Gastrocnemius medialis (tissue), 4 donors: ENCODE results near the gene ZNF202. TPM values are rescaled to one million over a fixed set of nuclear protein-coding genes. Genes with fewer than 3 reads are reported as not detected.

Experiments used
- ATAC-seq, 2 donors: fragments of 150-250 bp; one replicate each; pipeline ENCODE4 v1.9.1; 2016
- DNase-seq, 2 donors: peaks; one replicate each; pipeline ENCODE4 v3.0.0-alpha.2; 2019
- H3K27ac ChIP-seq, 4 donors: fragments of 200-600 bp; sonication (generic); 1 replicate in 1 of 4; 2 replicates in 3 of 4; pipeline ENCODE4 v1.5.1; 2016 to 2018; ENCODE audit warnings: mild to moderate bottlenecking in 2 of 4, moderate library complexity in 1 of 4
- H3K27me3 ChIP-seq, 3 donors: fragments of 200-600 bp; sonication (generic) in 2 of 3; 1 replicate in 1 of 3; 2 replicates in 2 of 3; pipeline versions ENCODE4 v1.5.1 to v1.6.0; 2016 to 2019; ENCODE audit warnings: mild to moderate bottlenecking in 1 of 3, moderate library complexity in 1 of 3
- H3K36me3 ChIP-seq, 2 donors: fragments of 200-600 bp; sonication (generic) in 1 of 2; one replicate each; pipeline ENCODE4 v1.5.1; 2017 to 2018
- H3K4me1 ChIP-seq, 2 donors: fragments of 200-600 bp; sonication (generic) in 1 of 2; one replicate each; pipeline ENCODE4 v1.5.1; 2016 to 2017; ENCODE audit warnings: mild to moderate bottlenecking in 2 of 2
- H3K4me3 ChIP-seq, 4 donors: fragments of 200-600 bp; sonication (generic) in 3 of 4; 1 replicate in 1 of 4; 2 replicates in 3 of 4; pipeline ENCODE4 v1.5.1; 2016 to 2019; ENCODE audit warnings: mild to moderate bottlenecking in 2 of 4
- H3K9me3 ChIP-seq, 3 donors: fragments of 200-600 bp; sonication (generic) in 2 of 3; 1 replicate in 1 of 3; 2 replicates in 2 of 3; pipeline ENCODE4 v1.5.1; 2016 to 2019
- CTCF ChIP-seq, 5 experiments: fragments of 450-650 bp in 3 of 5; fragments of 200-600 bp in 2 of 5; sonication (generic) in 2 of 5; IDR thresholded peaks in 4 of 5; conservative IDR thresholded peaks in 1 of 5; 1 replicate in 4 of 5; 2 replicates in 1 of 5; pipeline ENCODE4 v1.5.1; 2016 to 2019; ENCODE audit warnings: antibody characterized with exemption in 5 of 5, mild to moderate bottlenecking in 3 of 5, moderate library complexity in 3 of 5
- POLR2A ChIP-seq, 2 donors: fragments of 450-650 bp; IDR thresholded peaks; one replicate each; pipeline ENCODE4 v1.6.1; 2017; ENCODE audit warnings: antibody characterized with exemption in 2 of 2, mild to moderate bottlenecking in 2 of 2, moderate library complexity in 2 of 2
- in situ Hi-C, 4 donors: fragments of 200-750 bp; cut with MboI; loops; one replicate each; pipeline versions ENCODE4 v1.15.0 to v1.8.0; 2017; ENCODE audit warnings: low sequenced_read_pairs in 4 of 4
- intact Hi-C: fragments of 100-400 bp; cut with DNase I; formaldehyde crosslinking; loops from one replicate; pipeline ENCODE4 v1.15.1; 2023; ENCODE audit warnings: low total_unique reads
- total RNA-seq, 4 donors: library from RNA; depleted of rRNA; stranded (reverse); fragments of >200 nt; gene quantifications; one replicate each; pipeline versions ENCODE4 v1.1.0 to v1.2.3, GENCODE V29; 2016

Gene ZNF202
- total RNA-seq, 4 donors from 2014 or later: 3.9 to 11.4 (median 5.3) TPM

GRCh38 chr11:123692961-123693360 is 48.5 kb downstream of the ZNF202 start:
- intact Hi-C loops: no loop called here
- DNase-seq: no peak
- in situ Hi-C loops: no loop called here
- Histone ChIP-seq H3K4me1 (no peaks in the 10 kb centered on the region), H3K36me3 (no peaks in the 10 kb centered on the region), H3K27ac (no peak overlapping the region), H3K27me3 (no peaks in the 10 kb centered on the region), H3K9me3 (no peaks in the 10 kb centered on the region), H3K4me3 (no peak overlapping the region)
- TF ChIP-seq CTCF (IDR thresholded peaks at IDR 0.05 in 4 of 5, conservative IDR thresholded peaks at IDR 0.05 in 1 of 5): no peak
- no peak for TF ChIP-seq POLR2A (IDR thresholded peaks at IDR 0.05)
- ATAC-seq: no peak

- Histone ChIP-seq H3K27me3 (no peaks in the 10 kb centered on the region), H3K4me3 (no peak overlapping the region), H3K4me1 (no peaks in the 10 kb centered on the region), H3K36me3 (no peaks in the 10 kb centered on the region), H3K27ac (no peak overlapping the region), H3K9me3 (no peaks in the 10 kb centered on the region)
- DNase-seq (no peak), ATAC-seq (no peak)
- in situ Hi-C loops (no loop called here), intact Hi-C loops (no loop called here)
- TF ChIP-seq CTCF (IDR thresholded peaks at IDR 0.05 in 4 of 5, conservative IDR thresholded peaks at IDR 0.05 in 1 of 5): no peak
- TF ChIP-seq POLR2A (IDR thresholded peaks at IDR 0.05): no peak
These were observed 51.0 kb downstream of the ZNF202 start for GRCh38 chr11:123690485-123690884.

GRCh38 chr11:123684601-123685000 is 56.9 kb downstream of the ZNF202 start:
- ATAC-seq: no peak
- no peaks in the 10 kb centered on the region for H3K9me3 ChIP-seq
- H3K27ac ChIP-seq: no peak overlapping the region
- no peaks in the 10 kb centered on the region for H3K4me1 ChIP-seq
- no peaks in the 10 kb centered on the region for H3K27me3 ChIP-seq
- TF ChIP-seq CTCF (IDR thresholded peaks at IDR 0.05 in 4 of 5, conservative IDR thresholded peaks at IDR 0.05 in 1 of 5) (no peak), POLR2A (IDR thresholded peaks at IDR 0.05) (no peak)
- DNase-seq: no peak
- H3K36me3 ChIP-seq: no peaks in the 10 kb centered on the region
- intact Hi-C loops: no loop called here
- in situ Hi-C loops: no loop called here
- H3K4me3 ChIP-seq: no peak overlapping the region

GRCh38 chr11:123683428-123684170 is 57.9 kb downstream of the ZNF202 start:
- Histone ChIP-seq H3K9me3 (no peaks in the 10 kb centered on the region), H3K4me3 (no peak overlapping the region), H3K27me3 (no peaks in the 10 kb centered on the region), H3K36me3 (no peaks in the 10 kb centered on the region), H3K27ac (no peak overlapping the region), H3K4me1 (no peaks in the 10 kb centered on the region)
- no peak for TF ChIP-seq CTCF (IDR thresholded peaks at IDR 0.05 in 4 of 5, conservative IDR thresholded peaks at IDR 0.05 in 1 of 5)
- no peak for TF ChIP-seq POLR2A (IDR thresholded peaks at IDR 0.05)
- in situ Hi-C loops (no loop called here), intact Hi-C loops (no loop called here)
- ATAC-seq (no peak), DNase-seq (no peak)
